Mammary epithelial cell (primary cell): ENCODE measurements around the gene HDGF.

Experiments used
- CTCF ChIP-seq, 2 donors: IDR thresholded peaks in 1 of 2; conservative IDR thresholded peaks in 1 of 2; 2 replicates each; pipeline ENCODE4 v1.5.1; 2011 to 2012; ENCODE audit warnings: inconsistent platforms in 2 of 2, low read length in 2 of 2, mild to moderate bottlenecking in 2 of 2, control low read depth in 1 of 2, low read depth in 1 of 2; ENCODE audit not compliant: insufficient read depth in 1 of 2; ENCODE audit errors: extremely low read depth in 1 of 2
- EZH2 ChIP-seq: IDR thresholded peaks from 2 replicates; pipeline ENCODE4 v1.6.1; 2012; ENCODE audit warnings: low read length, inconsistent platforms, borderline replicate concordance

GRCh38 chr1:156750191-156750672, 1.2 kb downstream of the HDGF start:
- TF ChIP-seq CTCF (conservative IDR thresholded peaks at IDR 0.05 in 1 of 2, IDR thresholded peaks at IDR 0.05 in 1 of 2; ENCODE audit: extremely low read depth in 1 of 2, insufficient read depth in 1 of 2, low read depth in 1 of 2, low read length in 2 of 2) (no peak), EZH2 (no peak)
